Posterior vena cava (tissue), 2 donors: ENCODE data around the gene GTSE1. TPM values are rescaled to one million over a fixed set of nuclear protein-coding genes. Genes with fewer than 3 reads are reported as not detected.

Source experiments
- DNase-seq: peaks from one replicate; pipeline ENCODE4 v3.0.0-alpha.2; 2020; ENCODE audit warnings: low spot score
- intact Hi-C, 2 donors: fragments of 100-400 bp; cut with DNase I; formaldehyde crosslinking; loops; one replicate each; pipeline versions ENCODE4 v1.14.1 to v1.14.2; 2022 to 2023
- total RNA-seq, 2 donors: library from RNA; stranded (reverse); fragmentation: NEBNext Ultra II Directional; extraction: Animal tissue kit (Norgen Biotek cat#: 25700); gene quantifications; one replicate each; pipeline ENCODE4 v1.2.1, GENCODE V29; 2021
- donor health status: DM: yes; HTN: yes; CAD: no.
- donor health status: DM: yes; HTN: yes; CAD: no.

The GTSE1 gene
- total RNA-seq, 2 donors from 2014 or later, result 0.19 to 0.48 TPM

GRCh38 chr22:46272196-46272595, 24.5 kb upstream of the GTSE1 start:
- intact Hi-C loops, result no loop called here
- no peak for DNase-seq

- intact Hi-C loops, result no loop called here
These were observed 23.8 kb upstream of the GTSE1 start for GRCh38 chr22:46272762-46273431.

GRCh38 chr22:46273432-46274148, 23.1 kb upstream of the GTSE1 start:
- intact Hi-C loops, result no loop called here

More at GRCh38 chr22:46272762-46273431, 23.8 kb upstream of the GTSE1 start:
- peak; percentile 48 for DNase-seq

GRCh38 chr22:46274381-46274780, 22.3 kb upstream of the GTSE1 start:
- intact Hi-C loops, result no loop called here
- DNase-seq, result no peak

More at GRCh38 chr22:46273432-46274148, 23.1 kb upstream of the GTSE1 start:
- DNase-seq, result no peak

GRCh38 chr22:46275455-46276122, 21.1 kb upstream of the GTSE1 start:
- intact Hi-C loops, result no loop called here

GRCh38 chr22:46276563-46276962, 20.1 kb upstream of the GTSE1 start:
- no peak for DNase-seq
- intact Hi-C loops, result no loop called here

More at GRCh38 chr22:46275455-46276122, 21.1 kb upstream of the GTSE1 start:
- no peak for DNase-seq

- intact Hi-C loops, result no loop called here
- peak; percentile 73 for DNase-seq
These were observed 17.7 kb upstream of the GTSE1 start for GRCh38 chr22:46278656-46279645.

- intact Hi-C loops, result no loop called here
- DNase-seq, result peak; percentile 47
These were observed 16.4 kb upstream of the GTSE1 start for GRCh38 chr22:46280063-46280817.

GRCh38 chr22:46280999-46281623, 15.6 kb upstream of the GTSE1 start:
- DNase-seq, result peak; percentile 74
- intact Hi-C loops, result no loop called here

- intact Hi-C loops, result no loop called here
- DNase-seq, result no peak
These were observed 14.6 kb upstream of the GTSE1 start for GRCh38 chr22:46281866-46282678.

GRCh38 chr22:46286006-46286405, 10.7 kb upstream of the GTSE1 start:
- intact Hi-C loops, result no loop called here
- DNase-seq, result no peak

GRCh38 chr22:46286941-46287872, 9.5 kb upstream of the GTSE1 start:
- DNase-seq, result peak; percentile 66
- intact Hi-C loops, result no loop called here

- peak; percentile 89 for DNase-seq
- intact Hi-C loops, result no loop called here
These were observed 8.6 kb upstream of the GTSE1 start for GRCh38 chr22:46287873-46288751.

GRCh38 chr22:46288846-46289243, 7.8 kb upstream of the GTSE1 start:
- DNase-seq, result no peak
- intact Hi-C loops, result no loop called here

- intact Hi-C loops, result no loop called here
- DNase-seq, result peak; percentile 79
These were observed 7.3 kb upstream of the GTSE1 start for GRCh38 chr22:46289244-46289891.
